Measurements from ENCODE around the gene TMEM131L.
"Not testable (repeated sequence)": the region's sequence is repeated elsewhere in the genome, so short reads cannot be mapped to it uniquely, and the experiment has no call there.

TMEM131L gene

GRCh38 chr4:153507310-153508073 is 41.3 kb downstream of the TMEM131L start:
- DNase-seq (ENCODE audit: low spot score) = no peak

- DNase-seq (ENCODE audit: low spot score) = not testable (repeated sequence)
Measured at GRCh38 chr4:153509212-153509611, 43.1 kb downstream of the TMEM131L start.

DNA sequence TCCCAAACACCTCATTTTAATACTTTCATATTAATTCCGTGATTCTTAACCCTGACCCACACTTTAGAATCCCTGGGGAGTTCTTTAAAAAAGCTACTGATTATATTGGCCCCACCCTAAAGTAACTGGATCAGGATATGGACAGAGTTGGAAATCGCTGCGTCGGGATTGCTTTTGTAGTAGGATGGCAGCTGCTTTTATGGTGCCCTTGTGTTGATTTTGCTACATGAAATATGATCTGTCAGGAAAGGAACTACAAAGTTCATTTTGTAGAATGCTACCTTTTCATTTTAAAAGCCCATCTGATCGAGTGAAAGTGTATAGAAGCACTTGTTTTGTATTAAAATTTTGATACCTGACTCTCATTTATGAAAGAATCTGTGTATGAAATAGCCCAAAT is 43.6 kb downstream of the TMEM131L start:
- no peak for DNase-seq (ENCODE audit: low spot score)

- DNase-seq (ENCODE audit: low spot score) = no peak
Measured at GRCh38 chr4:153510252-153511001, 44.3 kb downstream of the TMEM131L start.

GRCh38 chr4:153511104-153511503 is 44.9 kb downstream of the TMEM131L start:
- DNase-seq (ENCODE audit: low spot score) = no peak

GRCh38 chr4:153512162-153512852 is 46.1 kb downstream of the TMEM131L start:
- no peak for DNase-seq (ENCODE audit: low spot score)

DNA sequence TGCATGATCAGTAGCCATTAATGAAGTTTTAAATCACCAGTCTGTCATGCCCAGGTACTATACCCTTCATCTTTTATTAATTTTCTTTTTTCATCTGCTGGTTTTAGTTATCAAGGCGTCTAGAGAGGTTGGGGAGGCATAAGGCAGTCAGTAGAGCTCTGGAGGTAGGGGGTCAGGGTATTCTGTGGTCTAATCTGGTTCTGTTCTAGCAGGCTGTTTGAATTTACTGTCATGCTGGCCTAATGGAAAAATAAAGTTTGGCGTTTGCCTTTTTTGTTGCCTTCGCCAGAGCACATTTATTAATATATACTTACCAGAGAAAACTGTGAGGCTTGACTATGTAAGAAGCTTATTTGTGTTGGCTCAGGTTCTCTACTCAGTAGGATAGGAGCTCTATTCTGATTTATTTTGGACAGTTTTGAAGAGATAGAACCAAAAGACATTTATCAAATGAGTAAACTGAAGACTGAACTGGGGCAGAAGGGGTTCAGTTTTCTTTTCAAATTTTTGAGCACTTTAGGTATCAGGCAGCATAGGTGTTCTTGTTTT is 46.9 kb downstream of the TMEM131L start:
- no peak for DNase-seq (ENCODE audit: low spot score)

- DNase-seq (ENCODE audit: low spot score) = no peak
Measured at GRCh38 chr4:153513596-153513995, 47.4 kb downstream of the TMEM131L start.

DNA sequence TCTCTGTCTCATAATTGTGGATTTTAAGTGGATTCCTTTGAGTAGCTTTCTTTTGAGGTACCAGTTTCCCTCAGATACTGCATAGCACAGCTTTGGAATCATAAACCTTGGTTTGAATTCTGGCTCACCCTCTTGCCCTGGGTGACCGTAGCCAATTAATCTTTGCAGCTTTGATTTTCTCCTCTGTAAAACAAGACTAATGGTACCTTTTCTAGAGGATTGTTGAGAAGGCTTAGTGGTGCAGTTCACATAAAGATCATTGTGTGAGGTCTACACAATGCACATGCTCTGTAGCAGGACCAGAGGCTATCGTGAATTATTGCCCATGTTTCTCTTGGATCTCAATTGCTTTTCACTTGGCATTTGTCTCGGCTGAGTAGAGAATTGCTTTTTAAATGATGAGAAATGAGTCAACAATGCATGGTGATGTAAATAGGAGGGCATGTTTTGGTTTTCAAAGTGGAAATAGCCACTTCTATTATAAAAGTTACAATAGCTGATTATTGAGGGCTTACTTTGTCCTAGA is 47.9 kb downstream of the TMEM131L start:
- DNase-seq (ENCODE audit: low spot score) = no peak

GRCh38 chr4:153514688-153515426 is 48.7 kb downstream of the TMEM131L start:
- no peak for DNase-seq (ENCODE audit: low spot score)

DNA sequence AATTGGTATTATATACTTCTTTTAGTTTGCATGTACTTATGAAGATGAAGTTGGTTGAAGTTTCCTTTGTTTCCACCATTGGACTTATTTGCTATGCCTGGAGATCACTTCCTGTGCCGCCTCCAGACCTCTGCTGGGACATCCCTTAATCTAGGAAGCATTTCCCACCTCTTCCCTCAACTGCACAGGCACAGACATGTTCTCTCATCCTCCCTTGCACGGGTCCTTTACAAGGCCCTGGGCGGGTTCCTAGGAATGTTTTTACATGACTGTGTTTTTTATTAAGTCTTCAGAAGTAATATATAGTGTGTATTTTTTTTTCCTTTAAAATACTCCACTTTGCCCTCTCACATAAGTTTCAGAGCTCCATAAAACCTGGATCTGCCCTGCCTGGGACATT is 51.0 kb downstream of the TMEM131L start:
- DNase-seq (ENCODE audit: low spot score) = no peak

- no peak for DNase-seq (ENCODE audit: low spot score)
Measured at GRCh38 chr4:153518001-153518400, 51.8 kb downstream of the TMEM131L start.

DNA sequence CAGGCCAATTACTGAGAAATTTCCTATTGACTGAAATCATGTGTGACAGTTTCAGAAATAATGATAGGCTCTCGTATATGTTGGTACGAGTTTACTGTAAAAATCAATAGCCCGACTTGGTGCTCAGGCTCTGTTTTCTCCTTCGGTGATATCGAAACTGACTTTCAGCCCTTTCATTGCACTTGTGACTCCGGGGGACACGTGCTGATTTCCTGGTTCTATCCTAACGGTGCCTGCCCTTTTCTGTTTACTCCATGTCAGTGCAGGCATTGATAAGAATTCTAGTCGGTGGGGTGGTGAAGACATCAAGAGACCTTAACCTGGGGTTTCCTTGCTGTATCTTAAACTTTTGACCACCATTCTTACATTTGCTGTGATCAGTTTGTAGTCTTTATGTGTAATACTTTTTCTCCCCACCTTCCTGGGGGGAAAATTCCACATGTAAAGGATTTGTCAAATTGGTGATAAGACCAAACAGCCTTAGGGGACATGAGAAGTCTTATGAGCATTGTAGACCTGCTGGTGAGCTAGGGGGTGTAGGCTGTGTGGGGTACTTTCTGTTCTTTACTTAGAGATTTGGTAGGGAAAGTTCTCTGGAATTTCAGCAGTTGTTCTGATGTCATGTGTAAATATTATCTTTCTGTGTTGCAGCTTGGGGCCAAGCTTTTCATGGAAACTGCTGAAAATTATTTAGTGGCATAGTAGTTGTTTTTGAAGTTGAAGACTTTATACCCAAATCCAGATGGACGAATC is 52.7 kb downstream of the TMEM131L start:
- DNase-seq (ENCODE audit: low spot score) = no peak

DNA sequence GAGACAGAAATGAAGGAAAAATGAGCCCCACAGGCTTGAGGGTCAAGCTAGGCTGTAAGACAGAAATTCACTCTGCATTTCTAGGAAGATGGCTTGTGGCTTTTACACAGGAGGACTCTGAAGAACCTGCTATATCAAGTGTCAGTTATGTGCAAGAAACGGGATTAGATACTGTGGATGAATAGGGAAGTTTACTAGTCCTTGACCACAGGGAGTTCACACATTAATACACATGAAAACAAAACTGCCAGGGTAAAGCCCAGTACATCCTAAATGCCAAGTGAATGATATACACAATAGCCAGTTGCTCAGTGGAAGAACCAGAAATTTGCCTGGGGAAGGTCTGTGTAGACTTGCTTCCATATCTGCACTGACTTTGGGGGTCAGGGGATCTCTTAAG is 53.5 kb downstream of the TMEM131L start:
- DNase-seq (ENCODE audit: low spot score) = no peak

- no peak for DNase-seq (ENCODE audit: low spot score)
Measured at GRCh38 chr4:153520227-153520626, 54.1 kb downstream of the TMEM131L start.

GRCh38 chr4:153520801-153521329 is 54.7 kb downstream of the TMEM131L start:
- no peak for DNase-seq (ENCODE audit: low spot score)

DNA sequence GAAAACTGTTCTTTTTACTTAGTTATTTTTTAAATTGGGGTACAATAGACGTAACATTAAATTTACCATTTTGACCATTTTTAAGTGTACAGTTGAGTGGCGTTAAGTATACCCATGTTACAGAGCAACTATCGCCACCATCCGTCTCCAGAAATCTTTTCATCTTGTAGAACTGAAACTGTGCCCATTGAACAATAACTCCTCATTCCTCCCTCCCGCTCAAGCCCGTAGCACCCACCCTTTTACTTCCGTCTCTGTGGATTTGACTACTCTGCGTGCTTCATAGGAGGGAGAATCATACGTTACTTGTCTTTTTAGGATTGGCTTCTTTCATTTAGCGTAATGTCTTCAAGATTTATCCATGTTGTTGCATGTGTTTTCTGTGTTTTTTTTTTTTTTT is 55.3 kb downstream of the TMEM131L start:
- DNase-seq (ENCODE audit: low spot score) = no peak

DNA sequence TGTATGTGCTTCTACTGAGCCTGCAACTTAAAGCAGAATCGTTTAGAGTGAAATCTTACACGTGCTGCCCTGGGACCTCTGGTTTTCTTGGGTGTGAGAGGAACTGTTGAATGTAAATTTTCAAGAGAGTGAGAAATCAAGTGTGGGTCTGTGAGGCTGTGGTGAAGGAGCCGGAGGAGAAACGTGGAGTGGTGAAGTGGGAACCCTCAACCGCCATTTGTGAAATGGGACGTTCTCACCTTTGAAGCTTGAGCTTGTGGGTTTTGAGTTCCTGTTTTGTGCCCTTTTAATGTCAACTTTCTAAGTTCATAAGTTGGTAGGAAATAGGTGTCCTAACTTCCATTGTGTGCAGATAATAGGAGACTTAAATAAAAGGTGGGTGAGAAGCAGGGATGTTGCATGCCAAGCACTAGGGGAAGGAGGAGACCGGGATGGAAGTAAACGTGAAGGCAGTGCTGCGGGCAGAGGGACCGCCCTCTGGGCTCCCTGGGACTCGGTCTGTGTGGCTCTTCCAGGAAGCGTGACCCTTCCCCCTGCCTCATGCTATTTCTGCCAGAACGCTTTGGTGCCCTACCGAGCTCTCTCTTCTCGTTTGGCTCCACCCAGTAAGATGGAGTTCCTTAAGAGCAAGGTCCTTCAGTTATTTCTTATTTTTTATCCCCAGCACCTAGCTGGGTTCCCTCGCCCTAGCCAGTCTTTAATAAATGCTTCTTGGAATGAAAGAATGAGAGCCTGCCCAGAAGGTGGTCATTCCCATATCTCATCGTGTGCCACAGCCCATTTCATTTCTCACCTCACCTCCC is 56.0 kb downstream of the TMEM131L start:
- DNase-seq (ENCODE audit: low spot score) = no peak

DNA sequence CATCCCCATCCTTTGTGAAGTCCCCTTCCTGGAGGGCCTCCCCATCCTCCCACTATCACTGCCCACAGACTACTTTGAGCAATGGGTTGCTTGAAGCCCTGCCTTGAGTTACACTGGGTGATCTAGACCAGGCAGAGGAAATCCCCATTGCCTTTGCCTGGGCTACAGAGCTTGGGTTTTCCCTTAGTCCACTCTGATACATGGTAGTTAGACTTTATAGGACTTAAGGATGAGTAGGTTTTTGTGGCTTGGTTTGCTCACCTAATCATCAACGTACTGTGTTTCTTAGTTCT is 56.6 kb downstream of the TMEM131L start:
- no peak for DNase-seq (ENCODE audit: low spot score)

GRCh38 chr4:153523164-153523796 is 57.1 kb downstream of the TMEM131L start:
- DNase-seq (ENCODE audit: low spot score) = no peak
